GM21367 (cell line): Measurements from ENCODE around the gene CYFIP2.

ENCODE experiments used
- ATAC-seq: cut with Tn5 transposase; IDR thresholded peaks from one replicate; pipeline ENCODE4 v1.9.1; 2021; ENCODE audit not compliant: unreplicated experiment

Gene CYFIP2

DNA sequence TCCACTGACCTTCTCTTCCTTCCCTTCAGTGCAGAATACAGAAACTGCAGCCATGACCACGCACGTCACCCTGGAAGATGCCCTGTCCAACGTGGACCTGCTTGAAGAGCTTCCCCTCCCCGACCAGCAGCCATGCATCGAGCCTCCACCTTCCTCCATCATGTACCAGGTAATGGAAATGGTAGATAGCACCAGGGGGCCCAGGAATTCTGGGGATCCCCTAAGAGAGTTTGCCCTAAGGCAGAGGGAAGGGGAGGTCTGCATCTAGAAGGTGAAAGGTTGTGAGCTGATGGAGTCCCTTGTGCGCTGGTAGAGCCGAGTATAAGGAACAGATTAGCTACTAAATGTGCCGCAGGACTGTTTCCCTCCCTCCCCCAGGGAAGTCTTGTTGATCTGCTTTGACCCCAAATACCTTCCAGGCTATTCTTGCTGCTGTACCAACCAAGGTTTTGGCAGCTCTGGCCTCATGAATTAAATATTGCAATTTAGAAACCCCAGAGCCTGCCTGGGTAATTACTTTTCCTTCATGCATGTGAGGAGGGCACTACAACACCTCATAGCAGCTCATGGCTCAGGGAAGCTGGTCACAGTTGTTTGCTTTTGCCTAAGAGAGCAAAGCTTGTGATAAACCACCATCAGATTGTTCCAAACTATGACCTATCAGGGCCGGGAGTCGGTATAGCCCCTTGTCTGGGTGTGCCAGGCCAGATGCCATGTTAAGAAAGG lies 19.6 kb downstream of the CYFIP2 start:
- no peak for ATAC-seq

DNA sequence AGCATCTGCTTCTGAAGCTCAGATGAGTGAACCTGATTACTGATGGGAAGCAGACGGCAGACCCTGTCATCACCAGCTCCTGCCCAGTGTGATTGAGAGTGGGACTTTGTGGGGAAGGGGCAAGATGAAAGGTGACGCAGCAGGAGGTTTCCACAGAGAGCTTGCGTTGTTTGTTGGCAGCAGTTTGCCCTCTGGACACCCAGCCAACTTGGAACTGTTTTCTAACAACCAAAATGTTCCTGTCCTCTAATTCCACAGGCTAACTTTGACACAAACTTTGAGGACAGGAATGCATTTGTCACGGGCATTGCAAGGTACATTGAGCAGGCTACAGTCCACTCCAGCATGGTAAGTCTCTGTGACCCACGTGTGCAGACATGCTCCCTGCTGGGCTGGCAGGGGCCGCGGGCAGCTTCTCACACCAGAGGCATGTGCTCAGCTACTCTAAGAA lies 20.9 kb downstream of the CYFIP2 start:
- ATAC-seq, result no peak

GRCh38 chr5:157288405-157289163 lies 22.7 kb downstream of the CYFIP2 start:
- no peak for ATAC-seq

DNA sequence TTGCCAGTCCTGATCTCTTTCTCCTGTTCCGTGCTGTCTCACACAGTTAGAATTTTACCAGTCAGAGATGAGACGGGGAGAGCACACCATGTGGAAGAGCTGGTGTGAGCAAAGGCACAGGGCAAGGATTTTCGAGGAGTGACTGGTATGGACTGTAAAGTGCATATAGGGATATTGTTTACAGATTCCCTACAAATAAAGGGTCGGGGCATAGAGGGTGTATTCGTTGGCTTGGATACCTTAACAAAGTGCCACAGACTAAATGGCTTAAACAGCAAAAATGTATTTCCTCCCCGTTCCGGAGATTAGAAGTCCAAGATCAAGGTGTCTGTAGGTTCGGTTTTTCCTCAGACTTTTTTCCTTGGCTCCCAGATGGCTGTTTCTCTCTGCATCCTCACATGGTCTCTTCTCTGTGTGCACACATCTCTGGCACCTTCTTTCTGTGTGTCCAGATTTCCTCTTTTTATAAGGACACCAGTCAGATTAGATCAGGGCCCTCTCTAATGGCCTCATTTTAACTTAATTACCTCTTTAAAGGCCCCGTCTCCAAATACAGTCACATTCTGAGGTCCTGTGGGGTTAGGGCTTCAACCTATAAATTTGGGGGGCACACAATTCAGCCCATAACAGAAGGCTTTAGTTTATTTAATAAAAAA lies 23.4 kb downstream of the CYFIP2 start:
- no peak for ATAC-seq

DNA sequence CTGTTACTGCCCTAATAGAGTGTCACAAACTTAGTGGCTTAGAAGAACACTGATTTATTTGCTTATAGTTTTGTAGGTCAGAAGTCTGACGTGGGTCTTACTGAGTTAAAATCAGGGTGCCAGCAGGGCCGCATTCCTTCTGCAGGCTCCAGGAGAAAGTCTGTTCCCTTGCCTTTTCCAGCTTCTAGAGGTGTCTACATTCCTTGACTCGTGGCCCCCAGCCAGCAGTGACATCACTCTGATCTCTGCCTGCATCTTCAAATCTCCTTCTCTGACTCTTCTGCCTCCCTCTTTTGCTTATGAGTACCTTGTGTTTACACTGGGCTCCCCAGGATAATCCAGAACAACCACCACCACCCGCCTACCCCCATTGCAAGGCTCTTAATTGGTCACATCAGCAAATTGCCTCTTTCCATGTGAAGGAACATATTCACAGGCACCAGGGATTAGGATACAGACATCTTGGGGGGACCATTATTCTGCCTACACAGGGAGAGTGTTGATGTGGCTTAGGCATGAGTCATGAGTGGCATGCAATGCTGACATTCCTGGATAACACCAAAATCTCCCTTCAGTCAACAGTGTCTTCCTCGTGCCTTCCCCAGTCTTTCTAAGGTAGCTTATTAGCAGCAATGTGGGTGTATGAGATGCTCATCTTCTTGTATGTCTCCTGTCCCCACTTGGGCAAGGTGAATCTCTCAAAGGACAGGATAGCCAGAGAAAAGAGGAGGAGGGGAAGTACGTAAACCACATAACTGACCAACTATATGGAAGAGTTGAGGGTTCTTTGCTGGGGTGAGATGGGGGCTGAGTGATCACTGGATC lies 24.4 kb downstream of the CYFIP2 start:
- ATAC-seq, result no peak

DNA sequence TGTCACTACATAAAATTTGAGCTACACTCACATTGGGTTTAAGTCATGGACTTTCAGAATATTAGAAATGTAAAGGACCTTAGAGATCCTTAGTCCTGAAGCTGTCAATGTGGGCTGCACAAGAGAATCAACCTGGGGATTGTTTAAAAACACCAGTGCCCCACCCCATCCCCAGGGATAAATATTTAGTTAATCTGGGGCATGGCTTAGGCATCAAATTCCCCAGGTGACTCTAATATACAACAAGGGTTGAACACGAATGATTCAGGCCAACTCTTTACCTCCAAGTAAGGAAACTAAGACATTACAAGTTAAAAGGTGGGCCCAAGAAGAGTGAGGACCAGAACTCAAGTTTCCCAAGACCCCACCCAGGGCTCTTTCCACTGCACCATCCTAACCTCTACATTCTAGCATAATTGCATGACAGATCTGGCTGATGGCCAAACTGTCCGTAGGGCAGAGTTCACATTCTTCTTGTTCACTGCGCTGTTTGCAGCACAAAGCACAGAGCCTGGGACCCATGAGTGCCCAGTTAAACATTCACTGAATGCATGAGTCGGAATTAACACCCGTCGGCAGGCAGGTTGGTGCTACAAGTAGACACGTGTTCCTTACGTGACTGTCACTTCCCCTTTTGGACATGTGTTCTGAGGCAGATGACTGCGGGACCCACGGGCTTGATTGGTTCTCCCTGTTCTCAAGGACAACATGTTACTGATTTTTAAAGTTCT lies 25.2 kb downstream of the CYFIP2 start:
- peak; percentile 80 for ATAC-seq

DNA sequence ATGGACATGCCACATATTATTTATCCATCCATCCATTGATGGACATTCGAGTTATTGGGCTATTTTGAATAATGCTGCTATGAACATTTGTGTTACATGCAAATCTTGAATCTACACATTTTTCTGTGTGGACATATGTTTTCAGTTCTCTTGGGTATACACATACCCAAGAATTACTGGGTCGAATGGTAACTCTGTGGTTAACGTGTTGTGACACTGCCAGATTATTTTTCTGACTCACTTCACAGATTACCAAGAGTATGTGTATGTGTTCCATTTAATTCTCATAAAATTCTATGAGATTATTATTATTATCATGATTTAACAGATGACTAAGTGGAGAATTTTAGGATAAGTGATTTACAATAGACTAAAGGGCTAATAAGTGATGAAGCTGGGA lies 26.7 kb downstream of the CYFIP2 start:
- no peak for ATAC-seq

DNA sequence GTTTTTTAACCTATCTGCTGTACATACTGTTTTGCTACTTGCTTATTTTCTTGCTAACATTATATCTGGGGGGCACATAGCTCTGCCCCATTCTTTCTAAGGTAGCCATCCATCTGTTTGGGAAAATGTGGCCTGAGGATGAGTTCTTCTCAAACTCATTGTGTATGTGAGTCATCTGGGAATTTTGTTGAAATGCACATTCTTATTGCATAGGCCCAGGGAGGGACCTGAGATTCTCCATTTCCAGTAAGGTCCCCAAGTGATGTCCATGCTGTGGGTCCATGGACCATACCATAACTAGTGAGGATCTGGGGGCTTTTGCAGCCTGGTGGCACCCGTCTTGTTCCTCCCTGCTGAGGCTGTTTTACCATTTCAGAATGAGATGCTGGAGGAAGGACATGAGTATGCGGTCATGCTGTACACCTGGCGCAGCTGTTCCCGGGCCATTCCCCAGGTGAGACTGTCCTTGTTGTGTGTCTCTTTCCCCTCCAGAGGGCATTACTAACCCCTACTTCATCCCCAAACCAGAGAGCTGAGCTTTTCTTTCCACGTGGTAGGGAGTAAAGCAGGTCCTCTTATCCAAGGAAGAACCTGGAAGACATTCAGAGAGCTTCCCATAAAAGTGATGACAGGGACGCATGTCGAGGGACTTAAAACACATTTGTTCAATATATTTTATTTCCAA lies 28.6 kb downstream of the CYFIP2 start:
- no peak for ATAC-seq

GRCh38 chr5:157295247-157295646 lies 29.3 kb downstream of the CYFIP2 start:
- no peak for ATAC-seq

DNA sequence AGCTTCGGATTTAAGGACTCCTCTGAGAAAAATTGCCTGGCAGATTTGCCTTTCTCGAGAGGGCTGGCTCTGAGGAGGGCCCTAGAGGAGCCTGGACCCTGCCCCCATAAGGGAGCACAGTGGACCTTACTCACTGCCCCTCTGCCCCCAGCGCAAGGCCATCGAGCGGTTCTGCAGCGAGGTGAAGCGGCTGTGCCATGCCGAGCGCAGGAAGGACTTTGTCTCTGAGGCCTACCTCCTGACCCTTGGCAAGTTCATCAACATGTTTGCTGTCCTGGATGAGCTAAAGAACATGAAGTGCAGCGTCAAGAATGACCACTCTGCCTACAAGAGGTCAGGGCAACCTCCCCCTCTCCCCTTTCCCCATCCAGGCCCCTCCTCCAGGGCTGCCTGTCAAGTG lies 34.6 kb downstream of the CYFIP2 start:
- no peak for ATAC-seq

DNA sequence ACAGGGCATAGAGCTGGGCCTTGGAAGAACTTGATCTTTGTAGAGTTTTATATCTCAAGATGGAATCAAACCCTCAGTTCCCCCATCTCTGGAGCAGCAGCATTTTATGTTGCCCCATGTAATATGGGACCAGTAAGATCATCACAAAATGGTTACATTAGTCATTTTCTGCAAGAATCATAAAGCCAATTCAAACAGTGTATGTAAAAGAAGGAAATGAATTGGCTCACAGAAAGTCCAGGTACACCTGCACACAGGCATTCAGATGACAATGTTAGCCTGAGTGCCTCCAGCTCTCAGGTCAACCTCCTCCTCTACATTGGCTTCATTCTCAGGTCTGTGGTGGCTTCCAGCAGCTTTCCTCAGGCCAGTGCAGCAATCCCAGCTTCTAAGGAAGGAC lies 35.1 kb downstream of the CYFIP2 start:
- ATAC-seq, result no peak

GRCh38 chr5:157303023-157303422 lies 37.1 kb downstream of the CYFIP2 start:
- ATAC-seq, result no peak

DNA sequence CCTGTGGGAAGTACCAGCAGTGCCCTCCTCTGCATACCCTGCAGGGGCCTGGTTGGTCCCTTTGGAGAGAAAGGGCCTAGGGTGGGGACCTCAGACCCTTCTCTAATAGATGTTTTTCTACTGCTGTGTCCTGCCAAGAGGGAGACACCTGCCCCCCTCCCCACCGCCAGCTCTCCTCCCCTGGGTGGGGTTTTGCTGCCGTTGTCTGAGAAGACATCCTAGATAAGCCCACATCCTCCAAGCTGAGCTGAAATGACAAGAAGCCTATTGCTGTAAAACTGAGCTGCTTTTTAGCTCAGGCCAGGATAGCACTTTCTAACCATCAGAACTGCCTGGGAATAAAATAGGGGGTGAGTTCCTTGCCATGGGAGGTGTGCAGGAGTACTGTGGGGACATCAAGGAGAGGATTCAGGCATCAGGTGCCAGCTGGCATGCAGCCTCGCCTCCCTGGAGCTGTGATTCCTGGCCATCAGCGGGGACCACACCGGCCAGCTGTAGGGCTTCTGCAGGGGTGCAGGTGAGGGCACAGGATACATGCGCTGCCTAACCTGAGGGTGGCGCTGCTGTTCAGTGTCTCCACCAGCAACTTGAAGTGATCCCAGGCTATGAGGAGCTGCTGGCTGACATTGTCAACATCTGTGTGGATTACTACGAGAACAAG lies 37.9 kb downstream of the CYFIP2 start:
- no peak for ATAC-seq

- ATAC-seq, result no peak
These were observed 40.2 kb downstream of the CYFIP2 start for GRCh38 chr5:157306081-157306480.

- no peak for ATAC-seq
These were observed 41.0 kb downstream of the CYFIP2 start for GRCh38 chr5:157306692-157307471.

DNA sequence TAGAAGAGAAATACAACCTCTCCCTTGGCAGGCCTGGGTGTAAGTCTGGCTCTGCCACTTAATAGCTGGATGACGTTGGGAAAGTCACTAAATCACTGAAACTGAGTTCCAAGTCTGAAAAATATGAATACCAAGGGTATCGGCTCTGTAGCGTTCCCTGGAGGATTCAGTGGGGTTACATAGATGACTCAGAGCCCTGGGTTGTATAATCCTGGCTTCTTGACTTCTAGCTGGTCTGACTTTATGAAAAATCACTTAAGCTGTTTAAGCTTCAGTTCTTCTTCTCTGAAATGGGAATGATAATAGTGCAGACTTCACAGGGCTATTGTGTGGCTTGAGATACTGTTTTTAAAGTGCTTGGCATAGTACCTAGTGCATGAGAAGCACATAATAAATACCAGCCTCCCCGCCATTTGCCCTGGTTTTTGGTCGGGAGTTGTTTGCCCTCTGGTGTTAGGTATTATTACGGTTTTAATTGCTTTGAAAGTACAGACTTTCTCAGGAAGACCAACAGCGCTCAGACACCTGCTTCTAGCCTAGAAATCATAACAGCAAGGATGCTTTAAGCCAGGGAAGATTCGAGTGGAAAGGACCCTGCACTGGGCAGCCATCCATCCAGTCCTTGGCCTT lies 43.0 kb downstream of the CYFIP2 start:
- ATAC-seq, result no peak

GRCh38 chr5:157309796-157310195 lies 43.9 kb downstream of the CYFIP2 start:
- ATAC-seq, result no peak

DNA sequence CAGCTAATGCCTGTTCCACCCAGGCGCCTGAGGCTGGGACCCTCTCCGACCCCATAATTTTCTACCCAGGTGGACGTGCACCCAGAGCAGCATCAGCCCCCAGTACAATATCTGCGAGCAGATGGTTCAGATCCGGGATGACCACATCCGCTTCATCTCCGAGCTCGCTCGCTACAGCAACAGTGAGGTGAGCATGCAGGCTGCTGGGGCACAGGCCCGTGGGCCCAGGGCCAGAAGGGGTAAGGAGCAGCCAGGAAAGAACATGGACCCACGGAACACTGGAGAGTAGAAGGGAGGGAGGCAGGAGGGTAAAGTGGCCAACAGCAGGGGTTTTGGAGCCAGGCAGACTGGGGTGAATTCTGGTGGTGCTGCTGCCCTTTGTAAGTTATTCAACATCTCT lies 45.7 kb downstream of the CYFIP2 start:
- no peak for ATAC-seq
